Measurements from ENCODE around the gene ANKRD29.
A peak's percentile ranks its signal among the peaks of the same experiment; 100 is the strongest.

DNA sequence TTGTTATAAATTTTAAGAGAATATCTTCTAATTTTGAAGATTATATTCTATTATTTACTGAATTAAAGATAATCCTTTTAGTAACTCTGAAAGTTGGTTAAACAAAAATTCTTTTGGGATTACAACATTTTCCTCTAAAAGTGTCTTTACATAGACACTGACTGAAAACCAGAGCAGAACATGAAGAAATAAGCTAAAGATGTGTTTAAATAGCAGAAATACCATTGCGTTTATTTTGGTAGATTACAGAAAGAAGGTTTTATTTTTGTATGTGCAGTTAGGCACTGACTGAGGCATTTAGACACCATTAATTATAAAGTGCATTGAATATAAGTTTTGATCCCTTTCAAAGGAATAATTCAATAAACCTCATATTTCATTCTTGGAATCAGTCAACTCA is 62.9 kb downstream of the ANKRD29 start:
- TF ChIP-seq, protein P1, sequence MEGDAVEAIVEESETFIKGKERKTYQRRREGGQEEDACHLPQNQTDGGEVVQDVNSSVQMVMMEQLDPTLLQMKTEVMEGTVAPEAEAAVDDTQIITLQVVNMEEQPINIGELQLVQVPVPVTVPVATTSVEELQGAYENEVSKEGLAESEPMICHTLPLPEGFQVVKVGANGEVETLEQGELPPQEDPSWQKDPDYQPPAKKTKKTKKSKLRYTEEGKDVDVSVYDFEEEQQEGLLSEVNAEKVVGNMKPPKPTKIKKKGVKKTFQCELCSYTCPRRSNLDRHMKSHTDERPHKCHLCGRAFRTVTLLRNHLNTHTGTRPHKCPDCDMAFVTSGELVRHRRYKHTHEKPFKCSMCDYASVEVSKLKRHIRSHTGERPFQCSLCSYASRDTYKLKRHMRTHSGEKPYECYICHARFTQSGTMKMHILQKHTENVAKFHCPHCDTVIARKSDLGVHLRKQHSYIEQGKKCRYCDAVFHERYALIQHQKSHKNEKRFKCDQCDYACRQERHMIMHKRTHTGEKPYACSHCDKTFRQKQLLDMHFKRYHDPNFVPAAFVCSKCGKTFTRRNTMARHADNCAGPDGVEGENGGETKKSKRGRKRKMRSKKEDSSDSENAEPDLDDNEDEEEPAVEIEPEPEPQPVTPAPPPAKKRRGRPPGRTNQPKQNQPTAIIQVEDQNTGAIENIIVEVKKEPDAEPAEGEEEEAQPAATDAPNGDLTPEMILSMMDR (conservative IDR thresholded peaks at IDR 0.05; ENCODE audit: low read depth, low read length): no peak
- no peak for TF ChIP-seq POLR2A (IDR thresholded peaks at IDR 0.05; ENCODE audit: low read depth, low read length)
- no peak for TF ChIP-seq RFX5 (IDR thresholded peaks at IDR 0.05; ENCODE audit: low read depth, low read length)
- no peak for TF ChIP-seq NFE2L2 (IDR thresholded peaks at IDR 0.05; ENCODE audit: low read depth, low read length)
- TF ChIP-seq, protein P2, sequence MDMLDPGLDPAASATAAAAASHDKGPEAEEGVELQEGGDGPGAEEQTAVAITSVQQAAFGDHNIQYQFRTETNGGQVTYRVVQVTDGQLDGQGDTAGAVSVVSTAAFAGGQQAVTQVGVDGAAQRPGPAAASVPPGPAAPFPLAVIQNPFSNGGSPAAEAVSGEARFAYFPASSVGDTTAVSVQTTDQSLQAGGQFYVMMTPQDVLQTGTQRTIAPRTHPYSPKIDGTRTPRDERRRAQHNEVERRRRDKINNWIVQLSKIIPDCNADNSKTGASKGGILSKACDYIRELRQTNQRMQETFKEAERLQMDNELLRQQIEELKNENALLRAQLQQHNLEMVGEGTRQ (IDR thresholded peaks at IDR 0.05; ENCODE audit: low read depth, low read length): no peak
- TF ChIP-seq CHD1 (IDR thresholded peaks at IDR 0.05; ENCODE audit: low read depth, low read length): no peak
- no peak for TF ChIP-seq FOS (IDR thresholded peaks at IDR 0.05; ENCODE audit: low read depth, low read length)
- no peak for TF ChIP-seq BHLHE40 (IDR thresholded peaks at IDR 0.05; ENCODE audit: low read depth, low read length)
- no peak for TF ChIP-seq RAD21 (IDR thresholded peaks at IDR 0.05; ENCODE audit: low read length)
- peak; percentile 8; the same call in 1 of the 2 replicates for TF ChIP-seq CEBPB (IDR thresholded peaks at IDR 0.05; ENCODE audit: low read depth, low read length)
- no peak for TF ChIP-seq RCOR1 (IDR thresholded peaks at IDR 0.05; ENCODE audit: insufficient replicate concordance, low read length)

Data from IMR-90 (cell line).